GM12875 (cell line): ENCODE results near the gene KMT2C.

ENCODE experiments used
- H3K4me3 ChIP-seq: one replicate; pipeline ENCODE4 v1.5.1; 2011; ENCODE audit warnings: low read depth, low read length, control low read depth
- TF ChIP-seq, protein P1 (sequence below): IDR thresholded peaks from 2 replicates; pipeline ENCODE4 v1.5.1; 2011; ENCODE audit warnings: low read depth, mild to moderate bottlenecking, control low read depth, inconsistent platforms, low read length, moderate library complexity, borderline replicate concordance; ENCODE audit not compliant: insufficient read depth

KMT2C gene

GRCh38 chr7:152089183-152089582 is 346.6 kb downstream of the KMT2C start:
- TF ChIP-seq, protein P1, sequence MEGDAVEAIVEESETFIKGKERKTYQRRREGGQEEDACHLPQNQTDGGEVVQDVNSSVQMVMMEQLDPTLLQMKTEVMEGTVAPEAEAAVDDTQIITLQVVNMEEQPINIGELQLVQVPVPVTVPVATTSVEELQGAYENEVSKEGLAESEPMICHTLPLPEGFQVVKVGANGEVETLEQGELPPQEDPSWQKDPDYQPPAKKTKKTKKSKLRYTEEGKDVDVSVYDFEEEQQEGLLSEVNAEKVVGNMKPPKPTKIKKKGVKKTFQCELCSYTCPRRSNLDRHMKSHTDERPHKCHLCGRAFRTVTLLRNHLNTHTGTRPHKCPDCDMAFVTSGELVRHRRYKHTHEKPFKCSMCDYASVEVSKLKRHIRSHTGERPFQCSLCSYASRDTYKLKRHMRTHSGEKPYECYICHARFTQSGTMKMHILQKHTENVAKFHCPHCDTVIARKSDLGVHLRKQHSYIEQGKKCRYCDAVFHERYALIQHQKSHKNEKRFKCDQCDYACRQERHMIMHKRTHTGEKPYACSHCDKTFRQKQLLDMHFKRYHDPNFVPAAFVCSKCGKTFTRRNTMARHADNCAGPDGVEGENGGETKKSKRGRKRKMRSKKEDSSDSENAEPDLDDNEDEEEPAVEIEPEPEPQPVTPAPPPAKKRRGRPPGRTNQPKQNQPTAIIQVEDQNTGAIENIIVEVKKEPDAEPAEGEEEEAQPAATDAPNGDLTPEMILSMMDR, result no peak
- no peak overlapping the region for H3K4me3 ChIP-seq

DNA sequence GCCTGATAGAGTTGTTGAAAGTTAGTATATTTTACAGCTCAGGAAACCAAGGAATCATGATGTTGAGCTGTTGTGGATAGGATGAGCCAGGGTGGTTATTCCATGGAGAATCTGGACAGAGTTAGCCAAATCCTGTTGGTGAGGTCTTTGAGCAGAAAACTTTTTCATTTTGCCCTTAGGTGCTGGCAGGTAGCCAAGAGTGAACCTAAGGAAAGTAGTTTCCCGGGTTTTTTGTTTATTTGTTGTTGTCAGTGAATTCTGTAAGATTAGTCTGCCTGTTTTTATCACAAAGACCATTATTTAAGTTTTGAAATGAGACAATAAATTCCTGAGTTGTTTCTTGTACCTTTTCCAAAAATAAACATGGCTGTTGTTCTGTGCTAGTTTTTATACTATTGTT is 349.3 kb downstream of the KMT2C start:
- no peak overlapping the region for H3K4me3 ChIP-seq
- TF ChIP-seq, protein P1, result no peak

- TF ChIP-seq, protein P1, result no peak
- no peak overlapping the region for H3K4me3 ChIP-seq
Measured at GRCh38 chr7:152085131-152085530, 350.7 kb downstream of the KMT2C start.
